Neural progenitor cell (in vitro differentiated cells): ENCODE measurements around the gene ANXA2. TPM values are rescaled to one million over a fixed set of nuclear protein-coding genes. Genes with fewer than 3 reads are reported as not detected.
A peak's percentile ranks its signal among the peaks of the same experiment; 100 is the strongest.

Experiments used
- DNase-seq: peaks from one replicate; pipeline ENCODE4 v3.0.0-alpha.2; 2016; ENCODE audit warnings: low spot score
- H2AFZ ChIP-seq: fragments of 200-600 bp; sonication (generic); replicated peaks from 2 replicates; pipeline ENCODE4 v1.6.1; 2016; ENCODE audit warnings: antibody characterized with exemption
- H3F3A ChIP-seq: fragments of 200-600 bp; sonication (generic); 2 replicates; pipeline ENCODE4 v1.6.1; 2016; ENCODE audit warnings: antibody characterized with exemption, low read depth
- H3K27ac ChIP-seq: fragments of 200-600 bp; sonication (generic); 2 replicates; pipeline ENCODE4 v1.5.1; 2016; ENCODE audit warnings: mild to moderate bottlenecking
- H3K27me3 ChIP-seq: fragments of 200-600 bp; sonication (generic); 2 replicates; pipeline ENCODE4 v1.6.1; 2016; ENCODE audit warnings: mild to moderate bottlenecking, moderate library complexity
- H3K36me3 ChIP-seq: fragments of 200-600 bp; sonication (generic); 2 replicates; pipeline ENCODE4 v1.5.1; 2016
- H3K4me1 ChIP-seq: fragments of 200-600 bp; sonication (generic); 2 replicates; pipeline ENCODE4 v1.6.1; 2016; ENCODE audit warnings: mixed run types
- H3K4me2 ChIP-seq: fragments of 200-600 bp; sonication (generic); 2 replicates; pipeline ENCODE4 v1.6.1; 2016
- H3K4me3 ChIP-seq: fragments of 200-600 bp; sonication (generic); 2 replicates; pipeline ENCODE4 v1.5.1; 2016
- H3K79me2 ChIP-seq: fragments of 200-600 bp; sonication (generic); 2 replicates; pipeline ENCODE4 v1.6.1; 2016; ENCODE audit warnings: low read depth
- H3K9ac ChIP-seq: fragments of 200-600 bp; sonication (generic); 2 replicates; pipeline ENCODE4 v1.6.1; 2016
- H3K9me3 ChIP-seq: fragments of 200-600 bp; sonication (generic); 2 replicates; pipeline ENCODE4 v1.5.1; 2016; ENCODE audit warnings: low read depth
- H4K20me1 ChIP-seq: fragments of 200-600 bp; sonication (generic); 2 replicates; pipeline ENCODE4 v1.6.1; 2016; ENCODE audit warnings: low read depth
- H3K27ac Mint-ChIP-seq: 3 replicates; pipeline ENCODE4 v1.8.0; 2021; ENCODE audit warnings: mixed read lengths
- H3K27me3 Mint-ChIP-seq: 2 replicates; pipeline ENCODE4 v1.8.0; 2022; ENCODE audit warnings: low read depth, mild to moderate bottlenecking, inconsistent platforms, moderate library complexity, mixed read lengths; ENCODE audit not compliant: insufficient read depth
- H3K36me3 Mint-ChIP-seq: 3 replicates; pipeline ENCODE4 v1.8.0; 2021; ENCODE audit warnings: mixed read lengths
- H3K4me1 Mint-ChIP-seq: 3 replicates; pipeline ENCODE4 v1.8.0; 2021; ENCODE audit warnings: mixed read lengths
- H3K4me3 Mint-ChIP-seq: 3 replicates; pipeline ENCODE4 v1.8.0; 2021; ENCODE audit warnings: mild to moderate bottlenecking, moderate library complexity, mixed read lengths
- H3K9me3 Mint-ChIP-seq: 3 replicates; pipeline ENCODE4 v1.8.0; 2020; ENCODE audit warnings: mixed read lengths
- EZH2 ChIP-seq: fragments of 200-600 bp; sonication (generic); IDR thresholded peaks from 2 replicates; pipeline ENCODE4 v1.6.1; 2017; ENCODE audit warnings: antibody characterized with exemption, mild to moderate bottlenecking, moderate library complexity
- EZH2phosphoT487 ChIP-seq: fragments of 200-600 bp; sonication (generic); IDR thresholded peaks from 2 replicates; pipeline ENCODE4 v1.6.1; 2017; ENCODE audit warnings: antibody characterized with exemption
- total RNA-seq: library from RNA; depleted of rRNA; stranded (reverse); fragments of >200 nt; gene quantifications from 2 replicates; pipeline ENCODE4 v1.2.3, GENCODE V29; 2015; ENCODE audit warnings: low replicate concordance
- TF ChIP-seq, protein P1 (sequence below): fragments of 200-600 bp; sonication (generic); IDR thresholded peaks from 2 replicates; pipeline ENCODE4 v1.5.1; 2017; ENCODE audit warnings: antibody characterized with exemption, mild to moderate bottlenecking

The ANXA2 gene
- total RNA-seq, 1 donor from 2014 or later = 20.1 TPM

DNA sequence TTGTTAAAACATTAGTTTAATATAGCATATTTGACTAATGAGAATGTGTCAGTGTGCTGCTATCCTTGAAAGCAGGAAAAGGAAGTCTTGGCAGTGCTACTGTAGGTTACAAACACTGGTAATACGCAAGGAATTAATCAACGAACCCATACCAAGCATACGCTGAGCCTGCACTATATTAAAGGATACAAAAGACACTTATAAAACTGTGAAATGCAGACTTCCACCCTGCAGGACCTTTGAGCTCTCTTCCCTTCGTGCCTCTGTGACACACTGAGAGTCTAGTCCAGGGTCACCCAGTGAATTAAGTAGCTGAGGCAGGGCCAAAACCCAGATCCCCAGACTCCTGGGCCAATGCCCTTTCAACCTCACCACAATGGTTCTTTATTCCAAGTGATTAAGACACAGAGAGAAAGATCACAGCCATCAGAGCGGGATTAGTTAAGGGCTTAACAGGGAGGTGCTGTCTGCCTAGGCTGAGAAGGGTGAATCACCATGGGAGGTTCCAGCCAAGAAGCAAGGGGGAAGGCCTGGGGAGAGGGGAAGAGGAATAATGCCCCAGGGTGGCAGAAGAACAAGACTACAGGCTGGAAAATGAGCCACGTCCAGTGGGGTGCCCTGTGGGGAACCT lies 6.8 kb downstream of the ANXA2 start:
- H3F3A ChIP-seq = peaks cover 7% of the 10 kb centered on the region
- peaks cover 99% of the 10 kb centered on the region for H3K27me3 ChIP-seq
- H3K27ac ChIP-seq = no peak overlapping the region
- peaks cover 17% of the 10 kb centered on the region for H3K4me1 ChIP-seq
- DNase-seq = peak; percentile 88
- H3K27me3 Mint-ChIP-seq = peaks cover 6% of the 10 kb centered on the region
- TF ChIP-seq EZH2phosphoT487 = peak; percentile 79
- TF ChIP-seq EZH2 = no peak
- peaks cover 65% of the 10 kb centered on the region for H3K4me1 Mint-ChIP-seq
- peaks cover 26% of the 10 kb centered on the region for H4K20me1 ChIP-seq
- H3K9ac ChIP-seq = no peak overlapping the region
- H3K9me3 ChIP-seq = no peaks in the 10 kb centered on the region
- H3K36me3 Mint-ChIP-seq = peaks cover 12% of the 10 kb centered on the region
- no peak overlapping the region for H3K4me3 Mint-ChIP-seq
- H2AFZ ChIP-seq = no peak overlapping the region
- H3K4me2 ChIP-seq = no peak overlapping the region
- no peaks in the 10 kb centered on the region for H3K79me2 ChIP-seq
- no peak overlapping the region for H3K4me3 ChIP-seq
- peaks cover 12% of the 10 kb centered on the region for H3K9me3 Mint-ChIP-seq
- no peaks in the 10 kb centered on the region for H3K36me3 ChIP-seq
- H3K27ac Mint-ChIP-seq = no peak overlapping the region

DNA sequence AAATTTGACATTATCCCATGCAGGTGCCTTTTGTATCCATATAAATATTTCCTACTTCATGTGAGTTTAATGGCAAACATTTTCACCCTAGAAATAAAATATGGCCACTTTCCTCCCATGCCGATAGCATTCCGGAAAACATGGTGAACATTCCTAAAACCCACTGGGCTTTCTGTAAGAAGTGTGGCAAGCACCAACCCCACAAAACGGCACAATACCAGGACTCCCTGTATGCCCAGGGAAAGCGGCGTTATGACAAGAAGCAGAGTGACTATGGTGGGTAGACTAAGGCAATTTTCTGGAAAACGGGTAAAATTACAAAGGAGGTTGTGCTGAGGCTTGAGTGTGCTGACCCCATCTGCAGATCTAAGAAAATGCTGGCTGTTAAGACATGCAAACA lies 7.6 kb downstream of the ANXA2 start:
- Mint-ChIP-seq H3K9me3 (peaks cover 12% of the 10 kb centered on the region), H3K36me3 (peaks cover 12% of the 10 kb centered on the region), H3K4me3 (peak overlapping the region; percentile 6), H3K27ac (no peak overlapping the region), H3K27me3 (peaks cover 6% of the 10 kb centered on the region), H3K4me1 (peaks cover 58% of the 10 kb centered on the region)
- DNase-seq = no peak
- H3F3A ChIP-seq = peaks cover 7% of the 10 kb centered on the region
- no peak overlapping the region for H2AFZ ChIP-seq
- peaks cover 26% of the 10 kb centered on the region for H4K20me1 ChIP-seq
- TF ChIP-seq, protein P1, sequence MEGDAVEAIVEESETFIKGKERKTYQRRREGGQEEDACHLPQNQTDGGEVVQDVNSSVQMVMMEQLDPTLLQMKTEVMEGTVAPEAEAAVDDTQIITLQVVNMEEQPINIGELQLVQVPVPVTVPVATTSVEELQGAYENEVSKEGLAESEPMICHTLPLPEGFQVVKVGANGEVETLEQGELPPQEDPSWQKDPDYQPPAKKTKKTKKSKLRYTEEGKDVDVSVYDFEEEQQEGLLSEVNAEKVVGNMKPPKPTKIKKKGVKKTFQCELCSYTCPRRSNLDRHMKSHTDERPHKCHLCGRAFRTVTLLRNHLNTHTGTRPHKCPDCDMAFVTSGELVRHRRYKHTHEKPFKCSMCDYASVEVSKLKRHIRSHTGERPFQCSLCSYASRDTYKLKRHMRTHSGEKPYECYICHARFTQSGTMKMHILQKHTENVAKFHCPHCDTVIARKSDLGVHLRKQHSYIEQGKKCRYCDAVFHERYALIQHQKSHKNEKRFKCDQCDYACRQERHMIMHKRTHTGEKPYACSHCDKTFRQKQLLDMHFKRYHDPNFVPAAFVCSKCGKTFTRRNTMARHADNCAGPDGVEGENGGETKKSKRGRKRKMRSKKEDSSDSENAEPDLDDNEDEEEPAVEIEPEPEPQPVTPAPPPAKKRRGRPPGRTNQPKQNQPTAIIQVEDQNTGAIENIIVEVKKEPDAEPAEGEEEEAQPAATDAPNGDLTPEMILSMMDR = no peak
- TF ChIP-seq EZH2 (no peak), EZH2phosphoT487 (no peak)
- H3K4me1 ChIP-seq = peaks cover 11% of the 10 kb centered on the region
- no peaks in the 10 kb centered on the region for H3K36me3 ChIP-seq
- no peak overlapping the region for H3K4me2 ChIP-seq
- H3K27ac ChIP-seq = no peak overlapping the region
- H3K9ac ChIP-seq = no peak overlapping the region
- H3K4me3 ChIP-seq = no peak overlapping the region
- H3K9me3 ChIP-seq = no peaks in the 10 kb centered on the region
- no peaks in the 10 kb centered on the region for H3K79me2 ChIP-seq
- peaks cover 98% of the 10 kb centered on the region for H3K27me3 ChIP-seq

DNA sequence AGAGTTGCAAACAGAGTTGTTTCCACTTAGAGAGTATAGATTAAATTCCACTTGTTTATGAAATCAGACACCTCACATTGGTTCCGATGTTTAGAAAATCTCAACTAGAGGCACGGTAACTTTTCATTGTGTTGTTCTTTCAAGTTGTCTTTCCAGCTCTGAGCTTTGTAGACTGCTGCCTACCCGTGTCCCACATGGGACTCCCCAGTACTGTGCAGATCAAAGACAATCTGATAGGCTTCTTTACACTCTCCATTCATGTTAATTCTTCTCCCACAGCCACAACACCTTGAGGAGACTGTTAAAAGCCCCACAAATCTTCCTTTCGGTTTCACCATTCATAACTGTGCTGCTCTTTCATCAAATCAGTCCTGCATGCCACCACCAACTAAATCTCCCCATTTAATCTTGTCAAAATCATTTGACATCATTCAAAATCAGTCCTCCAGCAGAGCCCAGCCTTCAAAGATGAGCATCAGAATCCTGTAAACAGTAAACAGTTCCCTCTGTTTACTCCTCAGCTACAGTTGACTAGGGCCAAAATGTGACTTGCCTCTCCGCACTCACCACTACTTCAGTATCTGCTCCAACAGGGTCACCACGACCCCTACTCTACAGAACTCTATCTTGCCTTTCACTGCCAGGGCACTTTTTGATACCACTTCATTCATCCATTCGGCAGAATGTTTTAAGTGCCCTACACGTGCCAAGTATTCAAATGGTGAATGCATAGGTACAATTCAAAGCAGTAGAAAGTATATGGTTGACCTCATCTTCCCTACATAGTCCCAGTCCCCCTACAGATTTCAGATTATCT lies 8.3 kb downstream of the ANXA2 start:
- no peak for DNase-seq
- Histone ChIP-seq H3K4me1 (peaks cover 4% of the 10 kb centered on the region), H3K36me3 (no peaks in the 10 kb centered on the region), H3K79me2 (no peaks in the 10 kb centered on the region), H3K9ac (no peak overlapping the region), H3K27me3 (peaks cover 91% of the 10 kb centered on the region), H3F3A (peaks cover 7% of the 10 kb centered on the region), H3K27ac (no peak overlapping the region), H4K20me1 (peaks cover 26% of the 10 kb centered on the region), H3K9me3 (no peaks in the 10 kb centered on the region), H3K4me3 (no peak overlapping the region), H3K4me2 (no peak overlapping the region), H2AFZ (no peak overlapping the region)
- Mint-ChIP-seq H3K4me3 (no peak overlapping the region), H3K36me3 (peaks cover 12% of the 10 kb centered on the region), H3K27me3 (peaks cover 6% of the 10 kb centered on the region), H3K4me1 (peaks cover 50% of the 10 kb centered on the region), H3K27ac (no peak overlapping the region), H3K9me3 (peaks cover 12% of the 10 kb centered on the region)
- TF ChIP-seq EZH2phosphoT487 = no peak
- TF ChIP-seq, protein P1 = no peak
- no peak for TF ChIP-seq EZH2

DNA sequence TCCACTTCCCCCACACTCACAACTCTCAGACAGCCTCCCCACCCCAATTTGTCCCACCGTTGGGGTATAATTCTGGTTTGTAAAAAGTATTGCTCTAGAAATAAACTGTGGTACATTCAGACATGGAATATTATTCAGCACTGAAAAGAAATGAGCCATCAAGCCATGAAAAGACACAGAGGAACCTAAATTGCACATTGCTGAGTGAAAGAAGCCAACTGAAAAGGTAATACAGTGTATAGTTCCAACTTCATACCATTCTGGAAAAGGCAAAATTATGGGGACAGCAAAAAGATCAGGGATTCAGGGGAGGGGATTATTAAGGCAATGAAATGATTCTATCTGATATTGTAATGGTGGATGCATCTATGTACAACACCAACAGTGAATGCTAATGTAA lies 10.5 kb downstream of the ANXA2 start:
- DNase-seq = no peak

More for the DNA sequence above, 10.5 kb downstream of the ANXA2 start:
- H2AFZ ChIP-seq = no peak overlapping the region
- H4K20me1 ChIP-seq = peaks cover 26% of the 10 kb centered on the region
- no peak overlapping the region for H3K4me2 ChIP-seq
- no peaks in the 10 kb centered on the region for H3K79me2 ChIP-seq
- H3K4me1 ChIP-seq = peaks cover 4% of the 10 kb centered on the region
- no peak overlapping the region for H3K27ac Mint-ChIP-seq
- no peak for TF ChIP-seq EZH2phosphoT487
- TF ChIP-seq EZH2 = no peak
- TF ChIP-seq, protein P1 = no peak
- H3K9me3 ChIP-seq = no peaks in the 10 kb centered on the region
- H3K9me3 Mint-ChIP-seq = peaks cover 12% of the 10 kb centered on the region
- H3K4me3 Mint-ChIP-seq = no peak overlapping the region
- H3K4me3 ChIP-seq = no peak overlapping the region
- peaks cover 7% of the 10 kb centered on the region for H3F3A ChIP-seq
- peaks cover 86% of the 10 kb centered on the region for H3K27me3 ChIP-seq
- no peak overlapping the region for H3K9ac ChIP-seq
- H3K27me3 Mint-ChIP-seq = peaks cover 4% of the 10 kb centered on the region
- no peak overlapping the region for H3K27ac ChIP-seq
- no peaks in the 10 kb centered on the region for H3K36me3 ChIP-seq
- H3K36me3 Mint-ChIP-seq = peaks cover 20% of the 10 kb centered on the region
- peaks cover 30% of the 10 kb centered on the region for H3K4me1 Mint-ChIP-seq
